NCI-H146 (cell line): Measurements from ENCODE around the gene EHBP1L1.

ENCODE experiments used
- DNase-seq: peaks from one replicate; lab custom pipeline; 2025; lab: John Stamatoyannopoulos, UW

EHBP1L1 gene

GRCh38 chr11:65577756-65578109, 1.9 kb downstream of the EHBP1L1 start:
- DNase-seq, result no peak

- DNase-seq, result no peak
Observed at GRCh38 chr11:65578134-65578533, 2.3 kb downstream of the EHBP1L1 start.

DNA sequence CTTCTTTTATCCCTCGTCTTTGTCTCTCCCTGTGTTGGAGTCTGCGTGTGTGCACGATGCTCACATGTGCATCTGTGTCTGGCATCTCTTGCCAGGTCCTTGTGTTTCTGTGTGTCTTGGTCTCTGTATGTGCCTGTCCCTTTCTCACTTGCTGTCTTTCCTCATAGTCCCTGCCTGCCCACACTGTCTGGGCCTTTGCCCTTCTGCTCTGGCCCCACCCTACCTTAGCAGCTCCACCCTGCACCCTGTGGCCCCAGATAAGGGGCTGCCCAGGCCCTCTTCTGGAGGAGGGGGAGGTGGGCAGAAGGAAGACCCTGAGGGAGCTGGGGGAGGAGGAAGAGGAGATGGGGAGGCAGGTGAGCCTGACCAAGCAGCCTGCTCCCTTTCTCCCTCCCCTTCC, 2.8 kb downstream of the EHBP1L1 start:
- no peak for DNase-seq

GRCh38 chr11:65579291-65579690, 3.4 kb downstream of the EHBP1L1 start:
- no peak for DNase-seq

DNA sequence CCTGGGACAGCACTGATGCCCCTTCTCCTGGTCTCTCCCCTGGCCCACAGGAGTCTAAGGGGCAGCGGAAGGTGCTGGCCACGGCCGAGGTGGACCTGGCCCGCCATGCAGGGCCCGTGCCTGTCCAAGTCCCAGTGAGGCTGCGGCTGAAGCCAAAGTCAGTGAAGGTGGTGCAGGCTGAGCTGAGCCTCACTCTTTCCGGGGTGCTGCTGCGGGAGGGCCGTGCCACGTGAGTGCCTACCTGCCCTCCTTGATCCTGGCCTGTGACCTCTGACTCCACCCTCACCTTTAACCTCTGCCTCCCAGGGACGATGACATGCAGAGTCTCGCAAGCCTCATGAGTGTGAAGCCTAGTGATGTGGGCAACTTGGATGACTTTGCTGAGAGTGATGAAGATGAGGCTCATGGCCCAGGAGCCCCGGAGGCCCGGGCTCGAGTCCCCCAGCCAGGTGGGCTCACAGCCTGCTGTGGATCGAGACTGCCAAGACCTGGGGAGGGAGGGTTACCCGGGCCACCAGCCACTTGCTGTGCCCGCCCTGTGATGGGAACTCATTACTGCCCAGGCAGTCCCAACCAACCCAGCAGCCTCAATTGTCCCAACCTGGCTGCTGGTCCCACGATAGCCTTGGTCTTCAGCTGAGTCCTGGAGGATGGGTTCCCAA, 4.3 kb downstream of the EHBP1L1 start:
- DNase-seq, result no peak

DNA sequence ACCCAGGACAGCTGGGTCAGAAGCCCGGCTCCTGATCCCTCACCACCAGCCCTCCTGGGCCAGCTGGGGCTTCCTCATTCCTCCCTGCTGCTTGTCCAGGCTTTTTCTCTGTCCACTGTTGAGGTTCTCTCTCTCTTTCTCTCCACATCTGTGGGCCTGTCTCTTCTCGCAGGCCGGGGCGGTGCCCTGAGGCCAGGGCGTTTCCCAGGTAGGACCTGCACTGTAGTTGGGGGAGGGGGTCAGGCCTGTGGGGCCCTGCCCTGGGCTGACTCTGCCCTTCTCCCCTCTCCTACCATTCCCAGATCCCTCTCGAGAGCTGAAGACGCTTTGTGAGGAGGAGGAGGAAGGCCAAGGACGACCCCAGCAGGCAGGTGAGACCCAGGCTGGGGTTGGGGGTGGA, 4.9 kb downstream of the EHBP1L1 start:
- no peak for DNase-seq

DNA sequence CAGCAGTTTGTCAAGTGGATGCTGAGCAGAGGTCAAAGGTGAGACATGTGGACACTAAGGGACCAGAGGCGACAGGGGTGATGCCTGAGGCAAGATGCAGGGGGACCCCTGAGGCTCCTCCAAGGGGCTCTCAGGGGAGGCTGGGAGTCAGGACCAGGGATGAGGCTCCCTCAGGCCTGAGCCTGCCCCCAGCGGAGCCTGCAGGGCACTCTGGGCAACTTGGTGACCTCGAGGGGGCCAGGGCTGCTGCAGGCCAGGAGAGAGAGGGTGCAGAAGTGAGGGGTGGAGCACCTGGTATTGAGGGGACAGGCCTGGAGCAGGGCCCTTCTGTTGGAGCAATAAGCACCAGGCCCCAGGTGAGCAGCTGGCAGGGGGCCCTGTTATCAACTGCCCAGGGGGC, 6.1 kb downstream of the EHBP1L1 start:
- no peak for DNase-seq

DNA sequence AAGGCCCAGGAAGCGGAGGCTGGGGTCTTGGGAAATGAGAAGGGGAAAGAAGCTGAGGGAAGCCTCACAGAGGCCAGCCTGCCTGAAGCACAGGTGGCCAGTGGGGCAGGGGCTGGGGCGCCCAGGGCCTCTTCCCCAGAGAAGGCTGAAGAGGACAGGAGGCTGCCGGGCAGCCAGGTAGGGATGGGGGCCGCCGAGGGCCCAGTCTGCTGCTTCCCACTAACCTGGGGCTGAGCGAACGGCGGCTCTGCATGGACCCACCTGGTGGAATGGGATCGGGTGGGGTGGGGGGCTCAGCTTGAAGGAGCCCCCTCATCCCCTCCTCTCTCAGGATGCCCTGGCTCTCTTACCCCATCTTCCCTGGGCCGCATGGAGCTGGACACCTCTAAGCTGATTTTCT, 7.7 kb downstream of the EHBP1L1 start:
- DNase-seq, result no peak

- no peak for DNase-seq
Observed at GRCh38 chr11:65584106-65584505, 8.3 kb downstream of the EHBP1L1 start.

GRCh38 chr11:65584723-65585171, 8.9 kb downstream of the EHBP1L1 start:
- DNase-seq, result no peak

GRCh38 chr11:65585396-65586246, 9.8 kb downstream of the EHBP1L1 start:
- DNase-seq, result no peak

DNA sequence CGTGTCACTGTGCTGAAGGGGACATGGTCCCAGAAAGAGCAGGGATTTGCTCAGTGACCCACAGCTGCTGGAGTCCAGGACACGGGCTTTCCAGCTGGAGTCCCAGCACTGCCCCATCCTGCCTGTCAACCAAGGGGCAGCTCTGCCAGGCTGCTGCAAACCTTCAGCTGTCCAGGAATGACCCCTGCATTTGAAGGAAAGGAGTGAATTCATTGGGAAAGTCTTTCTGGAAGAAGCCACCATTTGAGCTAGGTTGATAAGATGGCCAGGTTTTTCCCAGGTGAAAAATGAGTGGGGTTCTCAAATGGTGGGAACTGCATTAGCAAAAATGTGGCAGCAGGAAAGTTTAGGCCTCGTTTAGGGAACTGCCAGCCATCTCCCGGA, 10.4 kb downstream of the EHBP1L1 start:
- DNase-seq, result no peak

DNA sequence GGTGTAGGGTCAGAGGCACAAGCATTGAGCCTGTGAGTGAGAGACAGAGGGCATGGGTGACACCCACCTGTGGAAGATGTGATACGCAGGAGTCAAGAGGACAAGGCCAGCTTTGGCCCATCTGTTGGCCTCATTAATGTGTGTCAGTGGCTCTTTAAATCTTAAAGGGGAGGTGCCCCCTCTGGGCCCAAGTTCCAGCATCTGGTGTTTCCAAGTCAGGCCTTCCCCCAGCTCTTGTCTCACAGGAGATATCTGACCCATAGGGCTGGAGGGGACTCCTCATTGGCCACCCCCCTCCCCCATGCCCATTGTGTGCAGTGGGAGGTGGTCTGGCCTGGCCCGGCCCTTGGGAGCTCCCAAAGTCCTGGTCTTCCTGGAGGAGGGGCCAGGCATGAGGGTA, 10.8 kb downstream of the EHBP1L1 start:
- no peak for DNase-seq

GRCh38 chr11:65588199-65589054, 12.6 kb downstream of the EHBP1L1 start:
- peak; percentile 9 for DNase-seq

DNA sequence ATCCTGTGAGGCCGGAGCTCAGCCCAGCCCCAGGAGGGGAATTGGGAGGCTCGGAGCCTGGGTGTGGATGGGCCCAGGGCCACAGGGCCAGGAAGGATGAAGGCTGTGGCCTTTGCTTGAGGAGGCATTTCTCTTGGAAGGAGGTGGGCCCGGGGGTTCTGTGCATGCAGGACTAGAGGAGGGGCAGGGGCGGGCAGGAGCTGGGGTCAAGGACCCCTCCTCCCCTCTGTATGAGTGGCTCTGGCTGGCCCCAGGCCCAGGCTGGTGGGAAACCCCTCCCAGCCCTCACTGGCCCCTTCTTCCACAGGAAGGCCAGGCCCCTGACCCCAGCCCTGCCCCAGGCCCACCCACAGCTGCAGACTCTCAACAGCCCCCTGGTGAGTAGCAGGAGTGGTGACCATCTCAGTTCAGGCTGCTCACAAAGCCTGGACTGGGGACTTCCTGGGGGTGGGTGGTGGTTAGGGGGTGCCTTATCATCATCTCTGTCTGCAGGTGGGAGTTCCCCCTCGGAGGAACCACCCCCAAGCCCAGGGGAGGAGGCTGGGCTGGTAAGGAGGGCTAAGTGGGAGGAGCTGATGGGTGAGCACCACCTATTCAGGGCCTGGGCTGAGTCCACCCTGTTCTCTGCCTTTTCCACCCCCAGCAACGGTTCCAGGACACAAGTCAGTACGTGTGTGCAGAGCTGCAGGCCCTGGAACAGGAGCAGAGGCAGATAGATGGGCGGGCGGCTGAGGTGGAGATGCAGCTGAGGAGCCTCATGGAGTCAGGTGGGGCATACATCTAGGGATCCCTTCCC, 13.8 kb downstream of the EHBP1L1 start:
- no peak for DNase-seq

GRCh38 chr11:65590240-65590738, 14.4 kb downstream of the EHBP1L1 start:
- no peak for DNase-seq

DNA sequence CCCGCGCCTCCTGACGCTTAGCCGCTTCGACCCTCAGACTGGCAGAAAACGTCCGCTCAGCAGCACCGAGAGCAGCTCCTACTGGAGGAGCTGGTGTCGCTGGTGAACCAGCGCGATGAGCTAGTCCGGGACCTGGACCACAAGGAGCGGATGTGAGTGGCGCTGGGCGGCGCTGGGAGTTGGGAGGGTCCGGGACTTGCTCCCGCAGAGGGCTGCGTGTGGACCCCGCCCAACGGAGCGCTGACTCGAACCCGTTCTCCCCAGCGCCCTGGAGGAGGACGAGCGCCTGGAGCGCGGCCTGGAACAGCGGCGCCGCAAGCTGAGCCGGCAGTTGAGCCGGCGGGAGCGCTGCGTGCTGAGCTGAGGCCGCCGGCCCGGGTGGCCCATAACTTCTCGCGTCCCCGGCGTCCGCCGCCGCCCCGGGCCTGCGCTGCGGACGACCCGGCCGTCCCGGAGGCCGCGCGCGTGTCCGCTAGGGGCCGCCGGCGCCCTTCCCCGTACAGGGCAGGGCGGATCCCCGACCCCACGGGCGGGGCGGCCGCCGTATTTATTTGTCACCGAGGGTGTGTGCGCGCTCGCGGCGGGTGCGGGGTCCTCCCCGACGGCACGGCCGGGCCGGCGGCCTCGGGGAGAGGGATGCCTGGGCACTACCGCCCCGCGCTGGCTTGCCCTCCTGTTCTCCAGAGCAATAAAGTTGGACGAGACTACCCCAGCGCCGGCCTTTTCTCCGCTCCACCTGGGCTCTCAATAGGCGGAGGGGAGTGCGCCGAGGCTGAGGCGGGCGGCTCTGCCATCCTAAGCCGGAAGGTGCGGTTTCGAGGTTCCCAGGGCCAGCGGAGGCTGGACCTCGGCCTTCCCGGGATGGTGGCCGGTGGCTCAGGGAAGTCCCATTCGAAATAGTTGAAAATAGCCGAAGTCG, 16.3 kb downstream of the EHBP1L1 start:
- DNase-seq, result no peak

DNA sequence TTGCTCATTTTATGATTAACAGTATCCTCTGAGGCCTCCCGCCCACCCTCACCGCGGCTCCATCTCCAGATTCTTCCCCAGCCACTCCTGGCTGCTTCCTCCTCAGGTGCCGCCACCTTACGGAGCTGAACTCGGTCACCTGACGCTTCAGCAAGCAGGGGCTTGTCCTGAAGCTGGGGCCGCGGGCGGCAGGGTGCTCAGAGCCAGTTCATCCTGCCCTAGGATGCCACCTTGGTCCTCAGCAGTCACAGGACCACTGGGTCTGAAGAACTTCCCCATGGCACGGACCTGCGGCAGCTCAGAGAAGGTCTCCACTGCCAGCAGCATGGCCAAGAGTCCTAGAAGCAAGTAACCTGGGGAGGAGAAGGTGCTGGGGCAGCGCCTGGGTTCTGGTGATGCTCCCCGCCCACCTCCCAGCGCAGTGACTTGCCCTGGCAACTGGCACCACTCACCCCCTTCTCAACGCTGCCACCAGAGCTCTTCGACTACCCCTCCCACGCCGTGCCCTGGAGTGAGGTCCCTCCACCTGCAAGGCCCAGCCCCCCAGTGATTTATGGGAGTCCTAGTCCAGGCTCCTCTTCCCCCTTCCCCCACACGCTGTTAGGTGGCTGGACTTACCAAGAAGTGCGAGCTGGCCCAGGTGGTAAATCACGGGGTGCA, 17.1 kb downstream of the EHBP1L1 start:
- DNase-seq, result no peak

GRCh38 chr11:65593518-65594414, 17.9 kb downstream of the EHBP1L1 start:
- no peak for DNase-seq
